GM21737 (cell line): ENCODE measurements around the gene LRRC31.

Experiments used
- ATAC-seq: cut with Tn5 transposase; IDR thresholded peaks from one replicate; pipeline ENCODE4 v1.9.1; 2021; ENCODE audit warnings: mild to moderate bottlenecking, moderate library complexity; ENCODE audit not compliant: unreplicated experiment

Gene LRRC31

GRCh38 chr3:169864270-169864669 lies 5.5 kb downstream of the LRRC31 start:
- no peak for ATAC-seq

- ATAC-seq, result no peak
These were observed 6.3 kb downstream of the LRRC31 start for GRCh38 chr3:169863458-169863899.

GRCh38 chr3:169861871-169862270 lies 7.9 kb downstream of the LRRC31 start:
- ATAC-seq, result no peak

- ATAC-seq, result no peak
These were observed 11.9 kb downstream of the LRRC31 start for GRCh38 chr3:169857811-169858210.

GRCh38 chr3:169855514-169855913 lies 14.2 kb downstream of the LRRC31 start:
- ATAC-seq, result no peak

- no peak for ATAC-seq
These were observed 19.1 kb downstream of the LRRC31 start for GRCh38 chr3:169850618-169851017.

GRCh38 chr3:169848741-169849140 lies 21.0 kb downstream of the LRRC31 start:
- no peak for ATAC-seq

- no peak for ATAC-seq
These were observed 21.8 kb downstream of the LRRC31 start for GRCh38 chr3:169847896-169848295.

- peak; percentile 93 for ATAC-seq
These were observed 23.1 kb downstream of the LRRC31 start for GRCh38 chr3:169846458-169847193.

- ATAC-seq, result no peak
These were observed 26.8 kb downstream of the LRRC31 start for GRCh38 chr3:169842960-169843359.

GRCh38 chr3:169841171-169841570 lies 28.6 kb downstream of the LRRC31 start:
- ATAC-seq, result peak; percentile 56

- no peak for ATAC-seq
These were observed 31.2 kb downstream of the LRRC31 start for GRCh38 chr3:169838511-169839030.

GRCh38 chr3:169836942-169837275 lies 32.8 kb downstream of the LRRC31 start:
- no peak for ATAC-seq

GRCh38 chr3:169836078-169836941 lies 33.4 kb downstream of the LRRC31 start:
- ATAC-seq, result peak; percentile 70

- ATAC-seq, result no peak
These were observed 34.2 kb downstream of the LRRC31 start for GRCh38 chr3:169835533-169835932.

GRCh38 chr3:169827712-169828111 lies 42.0 kb downstream of the LRRC31 start:
- ATAC-seq, result no peak

- no peak for ATAC-seq
These were observed 44.4 kb downstream of the LRRC31 start for GRCh38 chr3:169825316-169825715.

- no peak for ATAC-seq
These were observed 46.8 kb downstream of the LRRC31 start for GRCh38 chr3:169822983-169823382.

GRCh38 chr3:169822540-169822939 lies 47.2 kb downstream of the LRRC31 start:
- no peak for ATAC-seq

GRCh38 chr3:169822091-169822490 lies 47.6 kb downstream of the LRRC31 start:
- ATAC-seq, result no peak

- ATAC-seq, result no peak
These were observed 51.4 kb downstream of the LRRC31 start for GRCh38 chr3:169818316-169818715.

GRCh38 chr3:169815590-169816150 lies 54.1 kb downstream of the LRRC31 start:
- no peak for ATAC-seq
